SK-N-SH treated with all-trans-retinoic acid at 6 μM for 48 hours (cell line): Measurements from ENCODE around the gene CBFA2T2.

Source experiments
- ATAC-seq: fragments of 200-7000 bp; cut with Tn5 transposase; 3 replicates; pipeline ENCODE4 v1.9.1; 2020; ENCODE audit warnings: mild to moderate bottlenecking, moderate library complexity
- ARNTL ChIP-seq: fragments of 450-650 bp; formaldehyde crosslinking; IDR thresholded peaks from 2 replicates; pipeline ENCODE4 v1.5.0; 2020; ENCODE audit warnings: low read depth, mild to moderate bottlenecking, moderate library complexity, borderline replicate concordance
- BACH2 ChIP-seq: fragments of 250-450 bp; sonication (Bioruptor Pico); IDR thresholded peaks from 2 replicates; pipeline ENCODE4 v1.9.0; 2021; ENCODE audit warnings: mild to moderate bottlenecking, borderline replicate concordance
- CSDC2 ChIP-seq: fragments of 250-450 bp; sonication (Bioruptor Pico); IDR thresholded peaks from 2 replicates; pipeline ENCODE4 v1.5.0; 2020; ENCODE audit warnings: mild to moderate bottlenecking, moderate library complexity
- ESRRG ChIP-seq: fragments of 250-450 bp; sonication (Bioruptor Pico); IDR thresholded peaks from 2 replicates; pipeline ENCODE4 v1.6.1; 2021; ENCODE audit warnings: mild to moderate bottlenecking
- GLIS3 ChIP-seq: fragments of 250-450 bp; sonication (Bioruptor Pico); IDR thresholded peaks from 2 replicates; pipeline ENCODE4 v1.5.0; 2020; ENCODE audit warnings: mild to moderate bottlenecking, moderate library complexity
- ISL1 ChIP-seq: fragments of 250-450 bp; sonication (Bioruptor Pico); IDR thresholded peaks from 2 replicates; pipeline ENCODE4 v2.1.2; 2022; ENCODE audit warnings: mild to moderate bottlenecking, moderate library complexity
- PATZ1 ChIP-seq: fragments of 250-450 bp; sonication (Bioruptor Pico); IDR thresholded peaks from 2 replicates; pipeline ENCODE4 v1.8.0; 2020; ENCODE audit warnings: mild to moderate bottlenecking, moderate library complexity, borderline replicate concordance
- PPARA ChIP-seq: fragments of 250-450 bp; sonication (Bioruptor Pico); IDR thresholded peaks from 2 replicates; pipeline ENCODE4 v1.5.0; 2020; ENCODE audit warnings: mild to moderate bottlenecking, borderline replicate concordance
- RARB ChIP-seq: fragments of 250-450 bp; sonication (Bioruptor Pico); IDR thresholded peaks from 2 replicates; pipeline ENCODE4 v1.8.0; 2021; ENCODE audit warnings: mild to moderate bottlenecking, moderate library complexity
- SNAI2 ChIP-seq: fragments of 250-450 bp; sonication (Bioruptor Pico); IDR thresholded peaks from 2 replicates; pipeline ENCODE4 v1.5.0; 2020; ENCODE audit warnings: mild to moderate bottlenecking, moderate library complexity
- TCF4 ChIP-seq: fragments of 250-450 bp; sonication (Bioruptor Pico); IDR thresholded peaks from 2 replicates; pipeline ENCODE4 v1.8.0; 2021; ENCODE audit warnings: mild to moderate bottlenecking, moderate library complexity, borderline replicate concordance
- TOX ChIP-seq: fragments of 250-450 bp; sonication (Bioruptor Pico); IDR thresholded peaks from 2 replicates; pipeline ENCODE4 v1.8.0; 2021; ENCODE audit warnings: mild to moderate bottlenecking, moderate library complexity, borderline replicate concordance
- TSHZ2 ChIP-seq: fragments of 250-450 bp; sonication (Bioruptor Pico); IDR thresholded peaks from 2 replicates; pipeline ENCODE4 v1.5.0; 2020; ENCODE audit warnings: mild to moderate bottlenecking, moderate library complexity
- ZC3H10 ChIP-seq: fragments of 250-450 bp; sonication (Bioruptor Pico); IDR thresholded peaks from 2 replicates; pipeline ENCODE4 v1.5.1; 2021; ENCODE audit warnings: mild to moderate bottlenecking, moderate library complexity
- ZFP3 ChIP-seq: fragments of 250-450 bp; sonication (Bioruptor Pico); IDR thresholded peaks from 2 replicates; pipeline ENCODE4 v1.5.0; 2020; ENCODE audit warnings: mild to moderate bottlenecking, moderate library complexity
- ZFP30 ChIP-seq: fragments of 450-650 bp; formaldehyde crosslinking; IDR thresholded peaks from 2 replicates; pipeline ENCODE4 v1.5.0; 2022; ENCODE audit warnings: mild to moderate bottlenecking, moderate library complexity
- ZNF8 ChIP-seq: fragments of 450-650 bp; formaldehyde crosslinking; IDR thresholded peaks from 2 replicates; pipeline ENCODE4 v1.5.0; 2020; ENCODE audit warnings: mild to moderate bottlenecking, moderate library complexity
- TF ChIP-seq, protein P1 (sequence below): fragments of 250-450 bp; sonication (Bioruptor Pico); IDR thresholded peaks from 2 replicates; pipeline ENCODE4 v1.8.0; 2021; ENCODE audit warnings: low read depth, mild to moderate bottlenecking, moderate library complexity, borderline replicate concordance
- TF ChIP-seq, protein P2 (sequence below): fragments of 250-450 bp; sonication (Bioruptor Pico); IDR thresholded peaks from 2 replicates; pipeline ENCODE4 v1.5.1; 2021; ENCODE audit warnings: mild to moderate bottlenecking, moderate library complexity
- TF ChIP-seq, protein P3 (sequence below): fragments of 250-450 bp; sonication (Bioruptor Pico); IDR thresholded peaks from 2 replicates; pipeline ENCODE4 v1.5.1; 2020; ENCODE audit warnings: low read depth, mild to moderate bottlenecking, moderate library complexity

The CBFA2T2 gene

DNA sequence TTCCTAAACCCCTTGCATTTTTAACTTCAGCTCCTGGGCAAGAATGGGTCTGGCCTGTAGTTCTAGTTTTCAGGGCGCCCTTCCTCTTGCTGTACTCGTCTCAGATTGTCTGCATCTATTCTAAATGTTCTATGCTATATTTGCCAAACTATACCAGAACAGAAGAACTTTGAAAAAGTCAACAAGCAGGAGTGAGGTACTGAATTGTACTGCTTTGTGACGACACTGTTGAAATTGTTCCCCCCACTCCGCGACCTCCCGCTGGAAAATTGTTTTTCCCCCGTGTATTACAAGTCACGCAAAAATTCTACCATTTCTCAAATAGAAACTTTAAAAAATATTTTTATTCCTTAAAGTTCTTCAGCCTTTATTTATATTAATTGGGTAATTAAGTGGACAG is 73.9 kb downstream of the CBFA2T2 start:
- no peak for TF ChIP-seq SNAI2 (CRISPR knock-in tag)
- no peak for TF ChIP-seq TOX (CRISPR knock-in tag)
- TF ChIP-seq, protein P1, sequence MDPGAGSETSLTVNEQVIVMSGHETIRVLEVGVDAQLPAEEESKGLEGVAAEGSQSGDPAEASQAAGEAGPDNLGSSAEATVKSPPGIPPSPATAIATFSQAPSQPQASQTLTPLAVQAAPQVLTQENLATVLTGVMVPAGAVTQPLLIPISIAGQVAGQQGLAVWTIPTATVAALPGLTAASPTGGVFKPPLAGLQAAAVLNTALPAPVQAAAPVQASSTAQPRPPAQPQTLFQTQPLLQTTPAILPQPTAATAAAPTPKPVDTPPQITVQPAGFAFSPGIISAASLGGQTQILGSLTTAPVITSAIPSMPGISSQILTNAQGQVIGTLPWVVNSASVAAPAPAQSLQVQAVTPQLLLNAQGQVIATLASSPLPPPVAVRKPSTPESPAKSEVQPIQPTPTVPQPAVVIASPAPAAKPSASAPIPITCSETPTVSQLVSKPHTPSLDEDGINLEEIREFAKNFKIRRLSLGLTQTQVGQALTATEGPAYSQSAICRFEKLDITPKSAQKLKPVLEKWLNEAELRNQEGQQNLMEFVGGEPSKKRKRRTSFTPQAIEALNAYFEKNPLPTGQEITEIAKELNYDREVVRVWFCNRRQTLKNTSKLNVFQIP, result no peak
- no peak for TF ChIP-seq ZNF8 (CRISPR knock-in tag)
- TF ChIP-seq CSDC2, result no peak
- no peak for TF ChIP-seq ZFP30
- TF ChIP-seq PATZ1 (CRISPR knock-in tag), result no peak
- TF ChIP-seq TSHZ2 (CRISPR knock-in tag), result no peak
- TF ChIP-seq, all 23 proteins: peak for 0
- ATAC-seq, result no peak

DNA sequence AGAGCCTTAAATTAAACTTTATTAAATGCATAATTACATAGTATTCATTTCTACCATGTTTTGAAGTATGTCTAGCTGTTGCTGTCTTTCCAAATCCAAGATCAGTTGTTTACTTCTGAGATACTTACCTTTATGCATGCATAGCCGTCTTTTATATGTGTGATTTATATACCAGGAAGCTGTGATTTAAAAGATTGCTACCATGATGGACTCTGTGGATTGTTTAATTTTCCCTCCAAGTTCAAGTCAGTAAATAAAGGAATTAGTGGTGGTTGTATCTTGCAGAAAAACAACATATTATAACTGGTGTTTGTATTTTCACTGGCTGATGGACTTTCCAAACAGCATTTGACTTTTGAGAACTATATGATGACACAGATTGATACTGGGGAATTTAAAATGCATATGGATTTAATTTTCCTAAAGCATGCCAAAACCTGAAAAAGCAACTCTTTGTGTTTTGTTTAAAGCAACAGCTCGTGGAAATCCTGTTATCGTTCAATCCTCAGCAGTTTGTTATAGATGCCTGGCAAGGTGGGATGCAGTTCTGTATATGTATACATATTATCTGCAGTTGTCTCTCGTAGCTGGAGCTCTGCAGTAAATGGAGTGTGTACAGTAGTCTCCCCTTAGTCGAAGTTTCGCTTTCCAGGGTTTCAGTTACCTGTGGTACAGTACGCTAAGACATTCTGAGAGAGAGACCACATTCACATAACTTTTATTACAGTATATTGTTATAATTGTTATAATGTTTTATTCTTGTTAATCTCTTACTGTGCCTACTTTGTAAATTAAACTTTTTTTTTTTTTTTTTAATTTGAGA is 77.1 kb downstream of the CBFA2T2 start:
- peak; percentile 33; the same call in 2 of the 3 replicates for ATAC-seq
- TF ChIP-seq, protein P1, result no peak
- peak; percentile 27; the same call in 1 of the 2 replicates for TF ChIP-seq TCF4 (CRISPR knock-in tag)
- TF ChIP-seq, protein P2, sequence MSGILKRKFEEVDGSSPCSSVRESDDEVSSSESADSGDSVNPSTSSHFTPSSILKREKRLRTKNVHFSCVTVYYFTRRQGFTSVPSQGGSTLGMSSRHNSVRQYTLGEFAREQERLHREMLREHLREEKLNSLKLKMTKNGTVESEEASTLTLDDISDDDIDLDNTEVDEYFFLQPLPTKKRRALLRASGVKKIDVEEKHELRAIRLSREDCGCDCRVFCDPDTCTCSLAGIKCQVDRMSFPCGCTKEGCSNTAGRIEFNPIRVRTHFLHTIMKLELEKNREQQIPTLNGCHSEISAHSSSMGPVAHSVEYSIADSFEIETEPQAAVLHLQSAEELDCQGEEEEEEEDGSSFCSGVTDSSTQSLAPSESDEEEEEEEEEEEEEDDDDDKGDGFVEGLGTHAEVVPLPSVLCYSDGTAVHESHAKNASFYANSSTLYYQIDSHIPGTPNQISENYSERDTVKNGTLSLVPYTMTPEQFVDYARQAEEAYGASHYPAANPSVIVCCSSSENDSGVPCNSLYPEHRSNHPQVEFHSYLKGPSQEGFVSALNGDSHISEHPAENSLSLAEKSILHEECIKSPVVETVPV (CRISPR knock-in tag), result no peak
- no peak for TF ChIP-seq ESRRG (CRISPR knock-in tag)
- TF ChIP-seq GLIS3 (CRISPR knock-in tag), result no peak
- TF ChIP-seq, protein P3, sequence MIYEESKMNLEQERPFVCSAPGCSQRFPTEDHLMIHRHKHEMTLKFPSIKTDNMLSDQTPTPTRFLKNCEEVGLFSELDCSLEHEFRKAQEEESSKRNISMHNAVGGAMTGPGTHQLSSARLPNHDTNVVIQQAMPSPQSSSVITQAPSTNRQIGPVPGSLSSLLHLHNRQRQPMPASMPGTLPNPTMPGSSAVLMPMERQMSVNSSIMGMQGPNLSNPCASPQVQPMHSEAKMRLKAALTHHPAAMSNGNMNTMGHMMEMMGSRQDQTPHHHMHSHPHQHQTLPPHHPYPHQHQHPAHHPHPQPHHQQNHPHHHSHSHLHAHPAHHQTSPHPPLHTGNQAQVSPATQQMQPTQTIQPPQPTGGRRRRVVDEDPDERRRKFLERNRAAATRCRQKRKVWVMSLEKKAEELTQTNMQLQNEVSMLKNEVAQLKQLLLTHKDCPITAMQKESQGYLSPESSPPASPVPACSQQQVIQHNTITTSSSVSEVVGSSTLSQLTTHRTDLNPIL (CRISPR knock-in tag), result no peak

DNA sequence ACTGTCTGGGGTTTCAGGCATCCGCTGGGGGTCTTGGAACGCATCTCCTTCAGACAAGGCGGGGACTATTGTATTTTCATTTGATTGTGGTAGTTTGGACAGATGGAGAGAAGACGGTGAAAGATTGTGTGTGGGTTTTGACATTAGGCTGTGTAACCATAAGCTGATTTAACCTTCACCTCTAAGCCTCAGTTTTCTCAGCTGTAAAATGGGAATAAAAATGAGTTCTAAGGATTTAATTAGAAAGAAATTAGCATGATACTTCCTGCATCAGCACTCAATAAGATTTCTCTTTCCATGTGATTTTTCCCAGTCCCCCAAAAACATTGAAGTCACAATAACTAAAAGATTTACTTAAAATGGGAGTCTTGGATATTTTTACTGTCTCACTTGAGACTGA is 78.1 kb downstream of the CBFA2T2 start:
- no peak for ATAC-seq
- TF ChIP-seq, protein P2 (CRISPR knock-in tag), result no peak
- TF ChIP-seq RARB (CRISPR knock-in tag) (no peak), TOX (CRISPR knock-in tag) (no peak), ZFP3 (CRISPR knock-in tag) (no peak), ZNF8 (CRISPR knock-in tag) (no peak), ESRRG (CRISPR knock-in tag) (no peak), BACH2 (CRISPR knock-in tag) (no peak), PPARA (CRISPR knock-in tag) (no peak), ARNTL (CRISPR knock-in tag) (no peak), ISL1 (CRISPR knock-in tag) (no peak), PATZ1 (CRISPR knock-in tag) (no peak), ZC3H10 (CRISPR knock-in tag) (no peak)
- TF ChIP-seq, protein P3 (CRISPR knock-in tag), result no peak
